HG02759 (cell line): ENCODE data around the gene CHCHD10.

ENCODE experiments used
- ATAC-seq: cut with Tn5 transposase; IDR thresholded peaks from one replicate; pipeline ENCODE4 v1.9.1; 2021; ENCODE audit warnings: mild to moderate bottlenecking, moderate library complexity; ENCODE audit not compliant: unreplicated experiment

CHCHD10 gene

GRCh38 chr22:23773483-23774113 is 5.8 kb upstream of the CHCHD10 start:
- no peak for ATAC-seq

- no peak for ATAC-seq
These were observed 5.1 kb upstream of the CHCHD10 start, which contains the start of gene MMP11 for GRCh38 chr22:23772649-23773473. Gene MMP11 (plus strand): TSS chr22:23772849. CDS start chr22:23772871, 22 bp downstream.

- no peak for ATAC-seq
These were observed 4.5 kb upstream of the CHCHD10 start for GRCh38 chr22:23772315-23772648.

- no peak for ATAC-seq
These were observed 1.7 kb upstream of the CHCHD10 start for GRCh38 chr22:23769321-23769965.

- ATAC-seq: no peak
These were observed 484 bp downstream of the CHCHD10 start for GRCh38 chr22:23767303-23767672.

GRCh38 chr22:23764899-23765881 is 2.6 kb downstream of the CHCHD10 start:
- ATAC-seq: no peak

- ATAC-seq: no peak
These were observed 3.8 kb downstream of the CHCHD10 start for GRCh38 chr22:23763954-23764353.

GRCh38 chr22:23763579-23763945 is 4.2 kb downstream of the CHCHD10 start:
- no peak for ATAC-seq

GRCh38 chr22:23762842-23763578 is 4.8 kb downstream of the CHCHD10 start, which contains the start of gene C22orf15:
Gene C22orf15 (plus strand): TSS chr22:23762990. CDS start chr22:23763307, 317 bp downstream.
- ATAC-seq: no peak

GRCh38 chr22:23760056-23760455 is 7.7 kb downstream of the CHCHD10 start:
- no peak for ATAC-seq

- ATAC-seq: no peak
These were observed 8.2 kb downstream of the CHCHD10 start for GRCh38 chr22:23759566-23759965.

GRCh38 chr22:23756891-23757290 is 10.9 kb downstream of the CHCHD10 start:
- no peak for ATAC-seq

GRCh38 chr22:23755711-23756110 is 12.1 kb downstream of the CHCHD10 start:
- ATAC-seq: no peak

GRCh38 chr22:23754980-23755636 is 12.7 kb downstream of the CHCHD10 start:
- ATAC-seq: no peak

- ATAC-seq: no peak
These were observed 13.4 kb downstream of the CHCHD10 start, which contains the start of gene VPREB3 for GRCh38 chr22:23754220-23754919. Gene VPREB3 (minus strand): TSS chr22:23754425. CDS start chr22:23754363, 62 bp downstream.

- no peak for ATAC-seq
These were observed 14.4 kb downstream of the CHCHD10 start for GRCh38 chr22:23753385-23753784.

GRCh38 chr22:23752750-23753149 is 15.0 kb downstream of the CHCHD10 start:
- ATAC-seq: no peak

- peak; percentile 42 for ATAC-seq
These were observed 15.6 kb downstream of the CHCHD10 start for GRCh38 chr22:23752090-23752691.
